GM12872 (cell line): ENCODE data around the gene NRAP.

ENCODE experiments used
- TF ChIP-seq, protein P1 (sequence below): IDR thresholded peaks from 3 replicates; pipeline ENCODE4 v1.5.1; 2011; ENCODE audit warnings: low read depth, mild to moderate bottlenecking, low read length, moderate library complexity; ENCODE audit not compliant: insufficient read depth

Gene NRAP

GRCh38 chr10:113613427-113613826 lies 50.4 kb downstream of the NRAP start:
- TF ChIP-seq, protein P1, sequence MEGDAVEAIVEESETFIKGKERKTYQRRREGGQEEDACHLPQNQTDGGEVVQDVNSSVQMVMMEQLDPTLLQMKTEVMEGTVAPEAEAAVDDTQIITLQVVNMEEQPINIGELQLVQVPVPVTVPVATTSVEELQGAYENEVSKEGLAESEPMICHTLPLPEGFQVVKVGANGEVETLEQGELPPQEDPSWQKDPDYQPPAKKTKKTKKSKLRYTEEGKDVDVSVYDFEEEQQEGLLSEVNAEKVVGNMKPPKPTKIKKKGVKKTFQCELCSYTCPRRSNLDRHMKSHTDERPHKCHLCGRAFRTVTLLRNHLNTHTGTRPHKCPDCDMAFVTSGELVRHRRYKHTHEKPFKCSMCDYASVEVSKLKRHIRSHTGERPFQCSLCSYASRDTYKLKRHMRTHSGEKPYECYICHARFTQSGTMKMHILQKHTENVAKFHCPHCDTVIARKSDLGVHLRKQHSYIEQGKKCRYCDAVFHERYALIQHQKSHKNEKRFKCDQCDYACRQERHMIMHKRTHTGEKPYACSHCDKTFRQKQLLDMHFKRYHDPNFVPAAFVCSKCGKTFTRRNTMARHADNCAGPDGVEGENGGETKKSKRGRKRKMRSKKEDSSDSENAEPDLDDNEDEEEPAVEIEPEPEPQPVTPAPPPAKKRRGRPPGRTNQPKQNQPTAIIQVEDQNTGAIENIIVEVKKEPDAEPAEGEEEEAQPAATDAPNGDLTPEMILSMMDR = no peak

DNA sequence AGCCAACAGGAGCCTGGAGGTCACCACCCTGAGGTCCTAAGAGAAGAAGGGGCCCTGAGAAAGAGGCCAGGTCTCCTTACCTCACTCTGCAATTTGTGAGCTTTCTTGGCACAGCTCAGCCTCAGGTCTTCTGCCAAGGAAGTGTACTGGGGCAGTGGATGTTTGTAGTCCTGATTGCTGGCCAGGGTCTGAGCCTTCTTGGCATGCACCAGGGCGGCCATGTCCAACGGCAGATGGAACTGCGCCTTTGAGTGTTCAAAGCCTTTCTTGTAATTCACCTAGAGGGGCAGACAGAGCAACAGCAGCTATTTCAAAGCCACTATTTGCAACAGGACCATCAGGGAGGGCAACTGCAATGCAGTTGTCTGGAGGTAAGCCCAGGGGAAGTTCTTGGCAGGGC lies 51.7 kb downstream of the NRAP start:
- TF ChIP-seq, protein P1 = no peak

DNA sequence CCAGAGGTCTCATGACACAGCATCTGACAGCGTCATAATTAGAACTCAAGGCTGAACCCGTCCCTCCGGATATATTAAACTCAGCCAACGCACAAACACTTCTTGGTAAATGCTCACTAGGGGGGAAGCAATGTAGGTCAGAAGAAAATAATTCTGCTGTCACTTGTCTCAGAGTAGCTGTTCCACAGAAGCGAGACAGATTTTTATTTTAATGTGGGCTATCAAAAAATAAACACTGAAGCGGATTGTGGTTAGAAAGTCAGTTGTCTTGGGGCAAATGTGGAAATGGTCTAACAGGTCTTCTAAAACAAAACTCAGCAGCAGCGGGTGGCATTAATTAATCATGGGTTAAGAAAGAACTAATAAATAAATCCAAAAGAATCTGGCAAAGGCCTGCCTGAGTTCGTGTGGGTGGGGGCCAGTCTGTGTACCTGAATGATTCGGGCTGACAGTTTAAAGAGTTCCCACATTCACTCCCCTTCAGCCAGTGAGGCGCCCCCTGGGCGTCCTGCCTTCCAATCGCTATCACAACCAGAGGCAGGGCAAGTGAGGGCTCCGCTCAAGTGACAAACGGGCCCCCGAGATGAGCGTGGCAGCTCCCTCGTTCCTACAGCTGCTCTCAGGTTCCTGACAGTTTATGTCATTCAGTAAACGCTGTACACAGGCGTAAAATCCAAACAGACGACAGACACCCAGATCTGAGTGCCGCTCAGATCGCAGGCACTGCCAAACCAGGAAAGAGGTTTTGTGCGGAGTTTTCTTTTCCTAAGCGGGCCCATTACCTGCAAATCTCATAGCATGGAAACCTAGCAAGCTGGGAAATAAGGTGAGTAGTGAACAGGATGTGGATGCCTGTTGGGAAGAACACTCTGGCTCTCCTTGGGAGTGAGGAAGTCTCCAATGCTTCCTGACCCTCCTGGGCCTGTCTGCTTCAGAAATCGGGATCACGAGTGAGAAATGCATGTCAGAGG lies 52.9 kb downstream of the NRAP start:
- TF ChIP-seq, protein P1 = no peak

- TF ChIP-seq, protein P1 = no peak
Measured at GRCh38 chr10:113609704-113610108, 54.1 kb downstream of the NRAP start.

DNA sequence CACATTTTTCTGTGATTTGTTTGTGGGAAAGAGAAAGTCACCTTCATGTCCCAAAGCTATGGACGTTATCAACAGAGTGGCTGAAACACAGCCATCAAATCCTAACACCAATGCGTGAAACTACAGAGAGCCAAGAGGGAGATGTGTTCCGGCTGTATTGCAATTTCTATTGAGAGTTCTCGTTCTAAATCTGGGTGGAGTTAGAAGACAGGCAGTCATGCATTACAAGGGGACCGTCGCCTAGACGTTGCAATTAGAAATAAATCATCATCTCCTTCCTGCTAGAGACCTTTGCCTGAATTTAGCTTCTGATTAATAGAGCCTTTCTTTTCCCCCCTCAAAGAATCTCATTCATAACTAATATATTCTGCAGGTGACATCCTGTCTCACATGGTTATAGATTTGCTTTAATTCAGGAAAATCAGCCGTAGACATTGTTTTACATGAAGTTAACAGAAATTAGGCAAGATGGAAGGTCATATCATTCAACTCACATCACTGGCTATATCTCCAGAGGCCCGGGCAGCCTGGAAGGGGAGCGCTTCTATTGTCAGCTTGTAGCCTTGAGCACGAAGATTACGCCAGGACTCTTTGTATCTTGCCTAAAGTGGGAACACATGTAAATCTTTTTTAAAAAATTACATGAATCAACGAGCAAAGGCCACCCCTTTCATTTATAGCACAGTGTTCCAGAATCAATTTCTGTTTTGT lies 58.4 kb downstream of the NRAP start:
- TF ChIP-seq, protein P1 = no peak

GRCh38 chr10:113604572-113604971 lies 59.3 kb downstream of the NRAP start:
- TF ChIP-seq, protein P1 = no peak

- TF ChIP-seq, protein P1 = no peak
Measured at GRCh38 chr10:113603057-113603777, 60.6 kb downstream of the NRAP start.
